Caco-2 (cell line): ENCODE measurements around the gene EBNA1BP2. TPM values are rescaled to one million over a fixed set of nuclear protein-coding genes. Genes with fewer than 3 reads are reported as not detected.

Source experiments
- BruUV-seq: library from RNA; stranded (reverse); fragments of 400-500 nt; replicated peaks from 2 replicates; lab custom pipeline; 2021; lab: Mats Ljungman, UMichigan
- CTCF ChIA-PET: fragments of 300-600 bp; sonication (Branson Sonifier 250); formaldehyde crosslinking; loops from one replicate; lab custom pipeline; 2022; ENCODE audit warnings: antibody characterized with exemption; lab: Charles Lee
- POLR2A ChIA-PET: fragments of 300-600 bp; sonication (Branson Sonifier 250); formaldehyde crosslinking; loops from one replicate; lab custom pipeline; 2022; ENCODE audit warnings: antibody characterized with exemption; lab: Charles Lee
- DNase-seq, 2 experiments: peaks; one replicate each; pipeline versions ENCODE4 v3.0.0 to v3.0.0-alpha.2; 2020 to 2022
- H3K27me3 ChIP-seq: replicated peaks from 2 replicates; pipeline ENCODE4 v1.6.0; 2011; ENCODE audit warnings: low read length; ENCODE audit not compliant: control insufficient read depth, insufficient read depth
- H3K36me3 ChIP-seq: 2 replicates; pipeline ENCODE4 v1.5.1; 2011; ENCODE audit warnings: low read length; ENCODE audit not compliant: control insufficient read depth, insufficient read depth
- H3K4me1 ChIP-seq: fragments of 250-450 bp; sonication (Bioruptor Pico); 2 replicates; pipeline ENCODE4 v1.5.1; 2020; ENCODE audit warnings: mild to moderate bottlenecking
- H3K4me3 ChIP-seq: 2 replicates; pipeline ENCODE4 v1.5.1; 2011; ENCODE audit warnings: low read depth, mild to moderate bottlenecking, control low read depth, low read length
- H3K9me3 ChIP-seq: fragments of 250-450 bp; sonication (Bioruptor Pico); 2 replicates; pipeline ENCODE4 v1.5.1; 2020; ENCODE audit warnings: mild to moderate bottlenecking, moderate library complexity
- H3K27ac Mint-ChIP-seq: one replicate; pipeline ENCODE4 v1.8.0; 2022; ENCODE audit warnings: mixed read lengths; ENCODE audit not compliant: unreplicated experiment
- H3K27me3 Mint-ChIP-seq: one replicate; pipeline ENCODE4 v1.8.0; 2022; ENCODE audit warnings: mixed read lengths; ENCODE audit not compliant: insufficient read depth, unreplicated experiment
- H3K36me3 Mint-ChIP-seq: one replicate; pipeline ENCODE4 v1.8.0; 2022; ENCODE audit warnings: mild to moderate bottlenecking, mixed read lengths; ENCODE audit not compliant: insufficient read depth, unreplicated experiment
- H3K4me1 Mint-ChIP-seq: one replicate; pipeline ENCODE4 v1.8.0; 2022; ENCODE audit warnings: low read depth, mixed read lengths; ENCODE audit not compliant: unreplicated experiment
- H3K4me3 Mint-ChIP-seq: one replicate; pipeline ENCODE4 v1.8.0; 2022; ENCODE audit warnings: mild to moderate bottlenecking, moderate library complexity, mixed read lengths; ENCODE audit not compliant: unreplicated experiment
- H3K9me3 Mint-ChIP-seq: one replicate; pipeline ENCODE4 v1.8.0; 2022; ENCODE audit warnings: mixed read lengths; ENCODE audit not compliant: unreplicated experiment
- intact Hi-C: fragments of 100-400 bp; cut with micrococcal nuclease; formaldehyde crosslinking; loops from one replicate; pipeline ENCODE4 v1.10.0; 2022; ENCODE audit not compliant: unreplicated experiment
- total RNA-seq: library from RNA; stranded (reverse); gene quantifications from 2 replicates; pipeline ENCODE4 v1.2.3, GENCODE V29; 2022
- TF ChIP-seq, protein P1 (sequence below), 2 experiments: fragments of 200-600 bp in 1 of 2; IDR thresholded peaks; 1 replicate in 1 of 2; 2 replicates in 1 of 2; pipeline versions ENCODE4 v1.5.1 to v1.8.0; 2011 to 2022; ENCODE audit warnings: antibody characterized with exemption in 1 of 2, control low read depth in 1 of 2, inconsistent platforms in 1 of 2, low read depth in 1 of 2, low read length in 1 of 2, mild to moderate bottlenecking in 1 of 2, moderate library complexity in 1 of 2; ENCODE audit not compliant: insufficient read depth in 1 of 2, severe bottlenecking in 1 of 2, unreplicated experiment in 1 of 2

The EBNA1BP2 gene
- total RNA-seq, 1 experiment from 2014 or later = 56.3 TPM

DNA sequence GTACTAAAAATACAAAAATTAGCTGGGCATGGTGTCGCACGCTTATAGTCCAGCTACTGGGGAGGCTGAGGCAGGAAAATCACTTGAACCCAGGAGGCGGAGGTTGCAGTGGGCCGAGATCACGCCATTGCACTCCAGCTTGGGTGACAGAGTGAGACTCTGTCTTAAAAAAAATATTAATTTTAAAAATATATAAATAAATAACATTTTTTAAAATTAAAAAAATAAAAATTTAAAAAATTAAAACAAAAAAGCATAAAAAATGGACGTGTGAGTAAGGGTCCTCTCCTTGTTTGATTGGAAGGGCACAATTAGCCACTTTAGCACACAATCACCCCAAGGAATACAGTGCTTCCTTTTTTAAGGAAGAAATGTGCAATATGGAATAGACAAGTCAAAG is 18.6 kb downstream of the EBNA1BP2 start:
- intact Hi-C loops = no loop called here
- ChIA-PET POLR2A (no interaction called here), CTCF (no interaction called here)
- no peak overlapping the region for H3K4me3 ChIP-seq
- no peak for DNase-seq
- Mint-ChIP-seq H3K27ac (no peak overlapping the region), H3K9me3 (no peaks in the 10 kb centered on the region), H3K27me3 (no peaks in the 10 kb centered on the region), H3K36me3 (no peaks in the 10 kb centered on the region), H3K4me3 (no peak overlapping the region), H3K4me1 (no peaks in the 10 kb centered on the region)
- no peaks in the 10 kb centered on the region for H3K36me3 ChIP-seq
- H3K9me3 ChIP-seq = no peaks in the 10 kb centered on the region
- BruUV-seq = no TSS peak
- no peaks in the 10 kb centered on the region for H3K4me1 ChIP-seq
- no peaks in the 10 kb centered on the region for H3K27me3 ChIP-seq
- TF ChIP-seq, protein P1, sequence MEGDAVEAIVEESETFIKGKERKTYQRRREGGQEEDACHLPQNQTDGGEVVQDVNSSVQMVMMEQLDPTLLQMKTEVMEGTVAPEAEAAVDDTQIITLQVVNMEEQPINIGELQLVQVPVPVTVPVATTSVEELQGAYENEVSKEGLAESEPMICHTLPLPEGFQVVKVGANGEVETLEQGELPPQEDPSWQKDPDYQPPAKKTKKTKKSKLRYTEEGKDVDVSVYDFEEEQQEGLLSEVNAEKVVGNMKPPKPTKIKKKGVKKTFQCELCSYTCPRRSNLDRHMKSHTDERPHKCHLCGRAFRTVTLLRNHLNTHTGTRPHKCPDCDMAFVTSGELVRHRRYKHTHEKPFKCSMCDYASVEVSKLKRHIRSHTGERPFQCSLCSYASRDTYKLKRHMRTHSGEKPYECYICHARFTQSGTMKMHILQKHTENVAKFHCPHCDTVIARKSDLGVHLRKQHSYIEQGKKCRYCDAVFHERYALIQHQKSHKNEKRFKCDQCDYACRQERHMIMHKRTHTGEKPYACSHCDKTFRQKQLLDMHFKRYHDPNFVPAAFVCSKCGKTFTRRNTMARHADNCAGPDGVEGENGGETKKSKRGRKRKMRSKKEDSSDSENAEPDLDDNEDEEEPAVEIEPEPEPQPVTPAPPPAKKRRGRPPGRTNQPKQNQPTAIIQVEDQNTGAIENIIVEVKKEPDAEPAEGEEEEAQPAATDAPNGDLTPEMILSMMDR (IDR thresholded peaks at IDR 0.05; ENCODE audit: insufficient read depth in 1 of 2, low read depth in 1 of 2, low read length in 1 of 2, severe bottlenecking in 1 of 2, unreplicated experiment in 1 of 2) = no peak

DNA sequence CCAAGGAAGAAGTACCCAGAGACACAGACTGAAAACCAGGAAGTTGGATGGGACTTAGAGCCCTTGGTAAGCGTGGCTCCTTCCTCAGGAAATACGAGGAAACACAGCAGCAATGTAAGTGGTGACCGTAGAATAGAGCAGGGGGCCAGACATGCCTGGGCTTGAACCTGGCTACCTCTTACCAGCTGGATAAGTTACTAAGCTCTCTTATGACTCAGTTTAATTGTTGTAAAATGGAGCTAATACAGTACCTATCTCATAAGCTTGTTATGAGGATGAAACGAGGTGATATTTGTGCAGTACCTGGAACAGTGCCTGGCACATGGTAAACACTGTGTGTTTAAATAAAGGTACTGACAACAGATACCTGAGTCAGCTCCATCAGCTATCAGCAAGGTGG is 19.2 kb downstream of the EBNA1BP2 start:
- intact Hi-C loops = no loop called here
- TF ChIP-seq, protein P1 (IDR thresholded peaks at IDR 0.05; ENCODE audit: insufficient read depth in 1 of 2, low read depth in 1 of 2, low read length in 1 of 2, severe bottlenecking in 1 of 2, unreplicated experiment in 1 of 2) = no peak
- Mint-ChIP-seq H3K36me3 (no peaks in the 10 kb centered on the region), H3K9me3 (no peaks in the 10 kb centered on the region), H3K27me3 (no peaks in the 10 kb centered on the region), H3K4me1 (no peaks in the 10 kb centered on the region), H3K27ac (no peak overlapping the region), H3K4me3 (no peak overlapping the region)
- Histone ChIP-seq H3K4me3 (no peak overlapping the region), H3K9me3 (no peaks in the 10 kb centered on the region), H3K36me3 (no peaks in the 10 kb centered on the region), H3K27me3 (no peaks in the 10 kb centered on the region), H3K4me1 (no peaks in the 10 kb centered on the region)
- POLR2A ChIA-PET = no interaction called here
- DNase-seq = no peak
- CTCF ChIA-PET = no interaction called here
- no TSS peak for BruUV-seq

DNA sequence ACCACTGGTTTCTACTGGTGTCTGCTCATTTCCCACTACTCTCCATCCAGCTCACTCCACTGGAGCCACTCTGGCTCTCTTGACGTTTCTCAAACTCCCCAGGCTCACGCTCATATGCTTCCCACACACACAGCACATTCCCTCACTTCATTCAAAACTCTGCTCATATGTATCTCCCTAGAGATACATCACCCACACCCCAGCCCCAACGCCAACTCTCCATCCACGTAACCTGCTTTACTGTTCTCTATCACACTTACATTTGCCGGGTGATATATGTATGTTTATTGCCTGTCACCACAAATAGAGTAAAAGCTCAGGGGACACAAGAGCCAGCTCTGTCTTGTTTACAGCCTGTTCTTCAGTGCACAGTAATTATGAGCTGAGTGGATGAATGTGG is 22.2 kb downstream of the EBNA1BP2 start:
- no peaks in the 10 kb centered on the region for H3K9me3 Mint-ChIP-seq
- TF ChIP-seq, protein P1 (IDR thresholded peaks at IDR 0.05; ENCODE audit: insufficient read depth in 1 of 2, low read depth in 1 of 2, low read length in 1 of 2, severe bottlenecking in 1 of 2, unreplicated experiment in 1 of 2) = no peak
- no peak for DNase-seq
- peaks cover 4% of the 10 kb centered on the region for H3K36me3 Mint-ChIP-seq
- no peaks in the 10 kb centered on the region for H3K4me1 Mint-ChIP-seq
- H3K4me1 ChIP-seq = no peaks in the 10 kb centered on the region
- H3K4me3 ChIP-seq = no peak overlapping the region
- CTCF ChIA-PET = no interaction called here
- no peak overlapping the region for H3K27ac Mint-ChIP-seq
- H3K27me3 Mint-ChIP-seq = no peaks in the 10 kb centered on the region
- POLR2A ChIA-PET = no interaction called here
- no peaks in the 10 kb centered on the region for H3K9me3 ChIP-seq
- BruUV-seq = no TSS peak
- no peak overlapping the region for H3K4me3 Mint-ChIP-seq
- intact Hi-C loops = no loop called here
- no peaks in the 10 kb centered on the region; the same call in 1 of the 2 replicates for H3K36me3 ChIP-seq
- no peaks in the 10 kb centered on the region for H3K27me3 ChIP-seq
